IPS DF 4.7 (cell line): Measurements from ENCODE around the gene AP2B1.

Experiments used
- DNase-seq: peaks from one replicate; pipeline ENCODE4 v3.0.0-alpha.2; 2013; ENCODE audit warnings: low spot score; ENCODE audit errors: extremely low read depth

The AP2B1 gene

GRCh38 chr17:35728551-35728950 lies 141.4 kb downstream of the AP2B1 start:
- DNase-seq, result no peak

- DNase-seq, result no peak
Observed at GRCh38 chr17:35729405-35729833, 142.3 kb downstream of the AP2B1 start.

- DNase-seq, result no peak
Observed at GRCh38 chr17:35730400-35731005, 143.4 kb downstream of the AP2B1 start.

GRCh38 chr17:35731239-35731916 lies 144.3 kb downstream of the AP2B1 start, which contains the start of gene RASL10B:
TSS of gene RASL10B (plus strand) at chr17:35731639. CDS start at chr17:35735185, 3,546 bp downstream.
- no peak for DNase-seq

- no peak for DNase-seq
Observed at GRCh38 chr17:35731917-35732805, 145.0 kb downstream of the AP2B1 start.

- no peak for DNase-seq
Observed at GRCh38 chr17:35732806-35733136, 145.6 kb downstream of the AP2B1 start.

- no peak for DNase-seq
Observed at GRCh38 chr17:35733366-35733765, 146.2 kb downstream of the AP2B1 start.

GRCh38 chr17:35734396-35734795 lies 147.3 kb downstream of the AP2B1 start:
- no peak for DNase-seq

- DNase-seq, result no peak
Observed at GRCh38 chr17:35735036-35735805, 148.1 kb downstream of the AP2B1 start.

GRCh38 chr17:35736236-35736635 lies 149.1 kb downstream of the AP2B1 start:
- DNase-seq, result no peak

GRCh38 chr17:35738519-35739133 lies 151.5 kb downstream of the AP2B1 start:
- no peak for DNase-seq

- no peak for DNase-seq
Observed at GRCh38 chr17:35740216-35740615, 153.1 kb downstream of the AP2B1 start.

GRCh38 chr17:35740997-35741931 lies 154.1 kb downstream of the AP2B1 start:
- DNase-seq, result no peak

GRCh38 chr17:35742496-35742895 lies 155.4 kb downstream of the AP2B1 start:
- no peak for DNase-seq

GRCh38 chr17:35742896-35743477 lies 155.9 kb downstream of the AP2B1 start:
- no peak for DNase-seq

- DNase-seq, result no peak
Observed at GRCh38 chr17:35743626-35744328, 156.7 kb downstream of the AP2B1 start.

GRCh38 chr17:35744830-35745229 lies 157.7 kb downstream of the AP2B1 start:
- no peak for DNase-seq

- DNase-seq, result no peak
Observed at GRCh38 chr17:35745246-35745645, 158.1 kb downstream of the AP2B1 start.

- DNase-seq, result no peak
Observed at GRCh38 chr17:35745749-35746320, 158.7 kb downstream of the AP2B1 start.
